Superior temporal gyrus (tissue), 1 donor: ENCODE results near the gene CDCP1.
"Not testable (repeated sequence)": the region's sequence is repeated elsewhere in the genome, so short reads cannot be mapped to it uniquely, and the experiment has no call there.

Experiments
- DNase-seq: peaks from one replicate; pipeline ENCODE4 v3.0.0-alpha.2; 2016; ENCODE audit errors: extremely low spot score

Gene CDCP1

DNA sequence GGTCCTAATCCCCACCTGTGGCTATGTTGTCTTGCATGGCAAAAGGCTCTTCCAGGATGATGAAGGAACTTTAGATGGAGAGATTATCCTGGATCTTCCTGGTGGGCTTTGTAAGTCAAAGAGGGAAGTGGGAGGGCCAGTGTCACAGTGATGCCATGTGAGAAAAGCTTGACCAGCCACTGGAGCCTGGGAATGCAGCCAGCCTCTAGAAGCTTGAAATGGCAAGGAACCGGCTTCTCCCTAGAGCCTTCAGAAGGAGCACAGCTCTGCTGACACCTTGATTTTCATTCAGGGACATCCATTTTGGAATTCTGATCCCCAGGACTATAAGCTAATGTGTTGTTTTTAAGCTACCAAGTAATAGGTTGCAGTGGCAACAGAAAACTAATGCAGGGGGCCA, 61.8 kb downstream of the CDCP1 start:
- DNase-seq = no peak

GRCh38 chr3:45083023-45083422, 63.2 kb downstream of the CDCP1 start:
- no peak for DNase-seq

DNA sequence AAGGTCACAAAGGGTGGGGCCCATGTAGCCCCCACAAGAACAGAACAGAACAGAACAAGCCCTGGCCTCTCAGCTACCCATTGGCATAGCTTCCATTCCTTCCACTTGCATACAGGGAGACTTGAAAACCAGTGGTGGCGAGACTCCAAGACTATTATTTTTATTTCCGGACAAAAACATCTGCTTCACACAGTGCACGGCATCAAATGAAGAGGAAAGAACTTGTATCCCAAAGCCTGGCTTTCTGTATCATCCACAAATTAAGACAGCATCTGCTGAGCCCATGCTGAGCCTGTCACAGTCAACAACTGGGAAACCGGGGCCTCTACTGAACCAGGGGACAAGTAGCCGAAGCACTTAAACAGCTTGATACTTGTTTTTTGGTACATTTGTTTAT, 64.0 kb downstream of the CDCP1 start:
- no peak for DNase-seq

DNA sequence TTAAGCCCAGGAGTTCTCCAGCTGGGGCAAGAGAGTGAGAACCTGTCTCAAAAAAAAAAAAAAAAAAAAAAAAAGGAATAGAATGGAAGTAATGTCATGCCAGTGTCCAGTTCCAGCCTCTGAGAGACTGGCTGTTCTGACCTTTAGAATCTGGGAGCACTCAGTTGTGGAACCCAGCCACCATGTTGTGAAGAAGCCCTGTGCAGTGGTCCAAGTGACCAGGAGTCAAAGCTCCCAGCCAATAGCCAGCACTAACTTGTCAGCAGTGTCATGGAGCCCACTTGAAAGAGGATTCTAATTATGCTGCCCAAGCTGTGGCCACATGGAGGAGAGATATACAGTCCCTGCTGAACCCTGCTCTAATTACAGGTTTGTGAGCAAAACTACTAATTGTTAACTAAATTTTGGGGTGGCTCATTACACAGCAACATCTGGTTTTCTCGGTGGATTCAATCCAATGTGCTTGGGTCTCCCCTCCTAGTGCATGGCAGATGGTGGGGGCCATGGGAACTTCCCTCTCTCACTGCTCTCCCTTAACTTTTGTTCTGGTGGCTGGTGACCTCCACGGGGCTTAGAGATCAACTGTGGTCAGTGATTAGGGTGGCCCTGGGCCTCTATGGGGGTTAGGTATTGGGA, 64.6 kb downstream of the CDCP1 start:
- no peak for DNase-seq

DNA sequence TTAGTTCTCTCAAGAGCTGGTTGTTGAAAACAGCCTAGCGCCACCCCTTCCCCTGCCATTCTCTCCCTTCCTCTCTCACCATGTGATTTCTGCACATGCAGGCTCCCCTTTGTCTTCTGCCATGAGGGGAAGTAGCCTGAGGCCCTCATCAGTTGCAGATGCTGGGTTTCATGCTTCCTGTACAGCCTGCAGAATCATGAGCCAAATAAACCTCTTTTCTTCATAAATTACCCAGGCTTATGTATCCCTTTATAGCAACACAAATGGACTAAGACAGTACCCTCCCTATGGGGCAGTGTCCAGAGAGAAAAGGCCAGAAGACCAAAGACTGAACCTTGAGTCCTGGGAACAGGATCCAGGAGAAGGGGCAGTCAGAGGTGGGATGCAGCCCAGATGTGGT, 65.4 kb downstream of the CDCP1 start:
- DNase-seq = no peak

GRCh38 chr3:45079715-45080114, 66.5 kb downstream of the CDCP1 start:
- DNase-seq = no peak

GRCh38 chr3:45078910-45079522, 67.2 kb downstream of the CDCP1 start:
- no peak for DNase-seq

DNA sequence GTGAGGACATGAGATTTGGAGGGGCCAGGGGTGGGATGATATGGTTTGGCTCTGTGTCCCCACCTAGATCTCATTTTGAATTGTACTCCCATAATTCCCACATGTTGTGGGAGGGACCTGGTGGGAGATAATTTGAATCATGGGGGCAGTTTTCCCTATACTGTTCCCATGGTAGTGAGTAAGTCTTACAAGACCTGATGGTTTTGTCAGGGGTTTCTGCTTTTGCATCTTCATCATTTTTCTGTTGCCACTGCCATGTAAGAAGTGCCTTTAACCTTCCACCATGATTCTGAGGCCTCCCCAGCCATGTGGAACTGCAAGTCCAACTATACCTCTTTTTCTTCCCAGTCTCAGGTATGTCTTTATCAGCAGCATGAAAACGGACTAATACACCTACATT, 67.9 kb downstream of the CDCP1 start:
- not testable (repeated sequence) for DNase-seq

- no peak for DNase-seq
Measured at GRCh38 chr3:45075821-45076625, 70.2 kb downstream of the CDCP1 start.

DNA sequence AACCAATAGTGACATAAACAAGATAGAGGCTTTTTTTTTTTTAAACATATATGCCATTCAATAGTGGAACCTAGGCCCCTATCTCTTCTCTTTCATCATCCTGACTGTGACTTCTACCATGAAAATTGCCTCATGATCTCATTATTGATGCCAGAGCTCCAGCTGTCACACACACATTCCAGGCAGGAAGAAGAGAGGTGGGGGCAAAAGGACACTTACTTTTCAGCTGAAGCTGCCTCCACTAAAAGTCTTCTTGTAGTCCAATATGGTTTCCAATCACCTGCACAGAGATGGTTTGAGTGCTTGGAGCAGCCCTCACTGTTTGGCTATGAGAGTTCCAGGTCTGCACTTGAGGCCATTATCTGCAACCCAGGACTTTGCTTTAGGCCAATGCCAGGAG, 75.1 kb downstream of the CDCP1 start:
- DNase-seq = no peak

GRCh38 chr3:45067941-45068340, 78.2 kb downstream of the CDCP1 start:
- no peak for DNase-seq

DNA sequence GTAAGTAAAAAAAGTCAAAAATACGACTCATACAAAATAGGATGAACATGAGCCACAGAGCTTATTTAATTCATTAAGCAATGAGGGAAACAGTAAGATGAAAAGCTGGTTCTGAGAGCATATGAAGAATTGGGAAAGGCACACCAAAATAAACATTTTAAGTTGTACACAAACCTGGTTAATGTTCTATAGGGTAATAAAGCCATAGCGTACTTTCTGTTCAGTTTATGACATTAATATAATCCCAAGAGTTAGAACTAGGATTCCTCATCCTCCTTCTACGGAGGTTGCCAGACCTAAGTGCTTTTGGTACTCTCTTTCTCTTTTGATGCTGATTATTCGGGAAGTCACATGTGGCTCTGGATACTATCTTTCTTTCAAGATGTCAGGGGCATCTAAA, 78.7 kb downstream of the CDCP1 start:
- DNase-seq = no peak

- DNase-seq = no peak
Measured at GRCh38 chr3:45066109-45066801, 79.9 kb downstream of the CDCP1 start.

GRCh38 chr3:45065373-45065720, 80.8 kb downstream of the CDCP1 start:
- DNase-seq = no peak

DNA sequence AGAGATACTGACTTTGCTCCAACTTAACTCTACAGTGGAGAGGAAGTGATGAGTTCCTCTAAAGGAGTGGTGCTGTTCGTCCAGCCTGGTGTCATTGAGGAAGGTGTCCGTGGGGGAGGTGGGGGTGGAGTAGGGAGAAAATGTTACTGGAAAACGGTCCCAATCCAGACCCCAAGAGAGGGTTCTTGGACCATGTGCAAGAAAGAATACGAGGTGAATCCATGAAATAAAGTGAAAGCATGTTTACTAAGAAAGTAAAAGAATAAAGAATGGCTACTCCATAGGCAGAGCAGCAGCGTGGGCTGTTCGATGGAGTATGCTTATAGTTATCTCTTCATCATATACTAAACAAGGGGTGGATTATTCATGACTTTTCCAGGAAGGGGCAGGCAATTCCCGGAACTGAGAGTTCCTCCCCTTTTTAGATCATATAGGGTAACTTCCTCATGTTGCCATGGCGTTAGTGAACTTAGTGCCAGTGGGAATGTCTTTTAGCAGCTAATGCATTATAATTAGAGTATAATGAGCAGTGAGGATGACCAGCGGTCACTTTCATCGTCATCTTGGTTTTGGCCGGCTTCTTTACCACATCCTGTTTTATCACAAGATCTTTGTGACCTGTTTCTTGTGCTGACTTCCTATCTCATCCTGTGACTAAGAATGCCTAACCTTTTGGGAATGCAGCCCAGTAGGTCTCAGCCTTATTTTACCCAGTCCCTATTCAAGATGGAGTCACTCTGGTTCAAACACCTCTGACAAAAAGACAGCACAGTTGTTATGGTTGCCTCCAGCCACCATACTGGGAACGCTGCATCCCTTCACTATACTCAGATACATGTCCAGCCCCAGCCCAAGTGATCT, 81.4 kb downstream of the CDCP1 start:
- DNase-seq = no peak

DNA sequence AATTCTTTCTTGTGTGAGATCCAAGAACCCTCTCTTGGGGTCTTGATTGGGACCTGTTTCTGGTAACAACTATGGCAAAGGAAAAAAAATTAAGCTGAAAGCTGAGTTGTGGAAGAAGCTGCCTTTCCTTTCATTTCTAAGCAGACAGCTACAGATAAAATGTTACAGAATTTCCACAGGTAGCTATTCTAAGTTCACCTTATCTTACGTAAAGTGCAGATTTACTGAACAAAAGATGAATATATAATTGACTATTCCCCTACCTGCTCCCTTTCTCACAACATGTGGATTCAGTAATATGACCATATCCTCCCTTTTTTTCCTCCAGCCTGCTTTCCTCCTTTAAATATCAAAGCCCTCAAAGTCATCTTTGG, 83.5 kb downstream of the CDCP1 start:
- no peak for DNase-seq

- DNase-seq = no peak
Measured at GRCh38 chr3:45060165-45060892, 85.8 kb downstream of the CDCP1 start.

DNA sequence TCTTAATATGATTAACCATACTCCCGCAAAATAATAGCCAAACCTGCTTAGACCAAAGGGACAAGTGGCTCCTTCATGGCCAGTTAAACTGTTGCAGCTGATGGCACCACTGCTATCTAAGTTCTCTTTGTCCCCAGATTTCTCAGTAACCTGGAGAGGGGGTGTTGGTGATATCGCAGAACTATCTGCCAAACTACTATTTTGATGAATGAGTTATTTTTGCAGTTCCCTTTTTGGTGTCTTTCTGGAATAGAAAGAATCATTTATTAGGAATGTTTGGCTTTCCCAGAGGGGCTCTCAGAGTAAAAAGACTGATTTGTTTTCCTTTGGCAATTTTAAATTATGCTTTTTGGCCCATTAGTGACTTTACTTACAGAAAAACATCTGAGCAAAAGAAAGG, 87.0 kb downstream of the CDCP1 start:
- no peak for DNase-seq

DNA sequence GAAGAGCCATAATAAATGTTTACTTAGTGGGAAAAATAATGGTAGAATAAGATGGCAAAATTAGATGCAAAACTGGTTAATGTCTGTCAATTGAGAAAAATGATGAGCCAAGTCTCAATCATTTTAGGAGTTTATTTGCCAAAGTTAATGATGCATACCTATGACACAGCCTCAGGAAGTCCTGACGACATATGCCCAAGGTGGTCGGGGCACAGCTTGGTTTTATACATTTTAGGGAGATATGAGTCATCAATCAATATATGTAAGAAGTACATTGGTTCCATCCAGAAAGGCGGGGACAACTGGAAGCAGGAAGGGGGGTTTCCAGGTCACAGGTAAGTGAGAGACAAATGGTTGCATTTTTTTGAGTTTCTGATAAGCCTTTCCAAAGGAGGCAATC, 88.6 kb downstream of the CDCP1 start:
- no peak for DNase-seq

DNA sequence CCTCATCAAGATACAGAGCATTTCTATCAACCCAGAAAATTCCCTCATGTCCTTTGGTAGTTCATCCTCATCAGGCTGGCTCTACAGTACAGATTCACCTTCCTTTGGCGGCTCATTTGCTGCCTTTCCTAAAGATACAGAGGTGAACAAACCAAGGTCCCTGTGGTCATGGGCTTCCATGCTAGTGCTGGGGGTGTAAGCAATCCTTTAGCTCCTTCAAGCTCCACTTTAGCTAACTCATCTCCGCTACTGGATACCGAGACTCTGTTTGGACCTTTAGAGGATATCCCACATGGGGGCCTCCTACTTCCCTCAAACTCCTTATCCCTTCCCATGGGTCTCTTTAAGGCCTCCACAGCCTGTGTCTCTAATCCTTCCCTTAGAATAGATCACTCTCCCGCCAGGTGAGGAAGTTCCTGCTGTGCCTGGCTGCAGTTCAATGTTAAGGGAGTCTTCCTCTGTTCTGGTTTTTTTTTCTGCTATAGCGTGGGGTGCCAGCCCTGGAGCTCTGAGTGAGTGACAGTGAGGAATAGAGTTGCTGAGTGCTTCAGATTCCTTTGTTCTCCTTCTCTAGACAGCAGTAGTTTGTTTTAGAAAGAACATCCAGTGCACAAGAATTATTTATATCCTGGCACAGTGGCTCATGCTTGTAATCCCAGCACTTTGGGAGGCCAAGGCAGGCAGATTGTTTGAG, 89.4 kb downstream of the CDCP1 start:
- no peak for DNase-seq
